DLD1 (cell line): ENCODE data around the gene ACSS1.

ENCODE experiments used
- in situ Hi-C: cut with HindIII; loops from 2 replicates; pipeline ENCODE4 v1.10.0; 2017; ENCODE audit warnings: low sequenced_read_pairs

Gene ACSS1

DNA sequence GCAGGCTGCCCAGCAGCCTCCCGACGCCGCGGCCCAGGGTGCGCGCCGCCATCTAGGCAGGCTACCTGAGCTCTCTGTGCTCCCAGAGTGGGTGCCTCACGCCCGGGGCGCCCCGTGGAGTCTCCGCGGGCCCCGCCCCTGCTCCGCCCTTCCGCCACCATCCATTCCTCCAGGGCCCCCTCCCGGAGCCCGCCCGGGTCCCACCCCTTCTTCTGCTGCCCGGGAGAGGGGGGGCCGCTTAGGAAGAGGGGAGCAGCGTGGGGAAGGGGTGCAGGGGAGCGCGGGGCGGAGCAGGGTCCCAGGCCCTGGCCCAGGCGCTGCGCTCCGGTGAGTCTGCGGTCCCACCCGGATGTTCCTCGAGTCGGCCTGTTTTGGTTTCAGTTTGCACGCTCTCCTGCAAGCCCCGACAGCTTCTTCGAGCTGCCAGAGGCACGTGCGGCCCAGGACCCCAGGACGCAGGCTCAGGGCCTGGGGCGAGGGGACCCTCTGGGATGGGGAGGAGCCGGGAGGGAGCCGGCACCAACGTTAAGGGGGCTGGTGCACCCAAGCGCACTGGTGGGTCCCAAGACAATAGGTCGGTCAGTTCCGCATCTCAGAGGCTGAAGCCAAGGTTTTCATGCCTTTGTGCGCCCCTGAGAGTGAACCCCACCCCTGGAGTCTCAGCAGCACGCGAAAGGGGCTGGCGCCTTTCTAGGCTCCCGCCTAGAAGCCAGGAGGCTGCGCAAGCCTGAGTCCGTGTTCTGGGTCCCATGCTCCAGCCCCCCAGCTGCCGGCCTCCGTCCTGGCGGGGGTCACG is at the start of gene ACSS1:
Gene ACSS1, minus strand, starts transcription at position 89 of the 796 bp plus-strand sequence. Its CDS starts 37 bp downstream, at position 52.
- in situ Hi-C loops: no loop called here

DNA sequence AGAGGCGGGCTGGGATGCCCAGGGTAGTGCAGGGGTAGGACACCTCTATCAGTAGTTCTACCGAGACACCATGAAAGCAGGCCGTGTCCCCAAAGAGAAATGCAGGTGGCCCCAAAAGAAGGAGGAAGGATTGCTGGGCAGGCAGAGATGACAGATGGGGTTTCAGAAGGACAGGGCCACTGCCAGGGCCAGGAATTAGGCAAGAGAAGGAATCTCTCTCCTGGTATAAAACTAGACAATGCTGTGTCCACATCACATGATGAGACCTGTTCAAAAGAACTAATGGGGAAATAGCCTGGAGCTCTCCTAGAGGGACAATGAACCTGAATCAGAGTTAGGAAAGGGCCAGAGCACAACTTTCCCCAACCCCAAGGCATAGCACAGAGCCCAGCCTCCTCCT is 45.6 kb upstream of the ACSS1 start:
- in situ Hi-C loops: no loop called here

DNA sequence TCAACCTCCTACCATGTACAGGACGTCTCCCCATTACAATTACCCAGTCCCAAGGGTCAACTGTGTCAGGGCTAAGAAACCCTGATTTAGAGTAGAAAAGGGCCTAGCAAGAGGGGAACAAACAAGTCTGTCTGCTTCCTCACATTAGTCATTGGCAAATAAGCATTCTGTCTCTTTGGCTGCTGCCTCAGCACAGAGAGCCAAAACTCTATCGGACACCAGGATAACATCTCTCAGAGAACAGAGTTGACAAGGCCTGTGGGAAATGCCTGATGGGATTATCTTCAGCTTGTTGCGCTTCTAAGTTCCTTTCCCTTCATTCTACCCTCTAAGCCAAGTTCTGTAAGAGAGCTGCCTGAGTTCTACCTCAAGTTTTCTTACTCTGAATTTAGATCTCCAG is 43.0 kb upstream of the ACSS1 start:
- in situ Hi-C loops: no loop called here

DNA sequence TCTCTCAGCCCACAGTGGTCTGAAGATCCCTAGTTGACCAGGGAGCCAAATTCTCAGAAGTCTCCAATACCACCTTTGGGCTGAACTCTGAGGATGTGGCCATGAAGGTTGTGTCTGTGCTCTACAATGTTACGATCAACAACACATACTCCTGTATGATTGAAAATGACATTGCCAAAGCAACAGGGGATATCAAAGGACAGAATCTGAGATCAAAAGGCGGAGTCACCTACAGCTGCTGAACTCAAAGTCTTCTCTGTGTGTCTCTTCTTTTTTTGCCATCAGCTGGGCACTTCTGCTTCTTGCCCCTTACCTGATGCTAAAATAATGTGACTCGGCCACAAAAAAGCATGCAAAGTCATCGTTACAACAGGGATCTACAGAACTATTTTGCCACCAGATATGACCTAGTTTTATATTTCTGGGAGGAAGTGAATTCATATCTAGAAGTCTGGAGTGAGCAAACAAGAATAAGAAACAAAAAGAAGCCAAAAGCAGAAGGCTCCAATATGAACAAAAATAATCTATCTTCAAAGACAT is 41.7 kb upstream of the ACSS1 start:
- in situ Hi-C loops: no loop called here

DNA sequence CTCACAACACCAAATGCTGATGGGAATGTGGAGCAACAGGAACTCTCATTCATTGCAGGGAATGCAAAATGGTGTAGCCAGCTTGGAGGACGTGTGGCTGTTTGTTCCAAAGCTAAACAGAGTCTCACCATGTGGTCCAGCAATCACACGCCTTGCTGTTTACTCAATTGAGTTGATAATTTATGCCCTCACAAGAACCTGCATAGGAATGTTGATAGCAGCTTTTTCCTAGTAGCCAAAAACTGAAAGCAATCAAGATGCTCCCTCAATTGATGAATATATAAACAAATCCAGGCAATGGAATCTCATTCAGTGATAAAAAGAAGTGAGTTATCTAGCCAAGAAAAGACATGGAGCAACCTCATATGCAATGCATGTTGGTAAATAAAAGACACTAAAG is 39.6 kb upstream of the ACSS1 start:
- in situ Hi-C loops: no loop called here

DNA sequence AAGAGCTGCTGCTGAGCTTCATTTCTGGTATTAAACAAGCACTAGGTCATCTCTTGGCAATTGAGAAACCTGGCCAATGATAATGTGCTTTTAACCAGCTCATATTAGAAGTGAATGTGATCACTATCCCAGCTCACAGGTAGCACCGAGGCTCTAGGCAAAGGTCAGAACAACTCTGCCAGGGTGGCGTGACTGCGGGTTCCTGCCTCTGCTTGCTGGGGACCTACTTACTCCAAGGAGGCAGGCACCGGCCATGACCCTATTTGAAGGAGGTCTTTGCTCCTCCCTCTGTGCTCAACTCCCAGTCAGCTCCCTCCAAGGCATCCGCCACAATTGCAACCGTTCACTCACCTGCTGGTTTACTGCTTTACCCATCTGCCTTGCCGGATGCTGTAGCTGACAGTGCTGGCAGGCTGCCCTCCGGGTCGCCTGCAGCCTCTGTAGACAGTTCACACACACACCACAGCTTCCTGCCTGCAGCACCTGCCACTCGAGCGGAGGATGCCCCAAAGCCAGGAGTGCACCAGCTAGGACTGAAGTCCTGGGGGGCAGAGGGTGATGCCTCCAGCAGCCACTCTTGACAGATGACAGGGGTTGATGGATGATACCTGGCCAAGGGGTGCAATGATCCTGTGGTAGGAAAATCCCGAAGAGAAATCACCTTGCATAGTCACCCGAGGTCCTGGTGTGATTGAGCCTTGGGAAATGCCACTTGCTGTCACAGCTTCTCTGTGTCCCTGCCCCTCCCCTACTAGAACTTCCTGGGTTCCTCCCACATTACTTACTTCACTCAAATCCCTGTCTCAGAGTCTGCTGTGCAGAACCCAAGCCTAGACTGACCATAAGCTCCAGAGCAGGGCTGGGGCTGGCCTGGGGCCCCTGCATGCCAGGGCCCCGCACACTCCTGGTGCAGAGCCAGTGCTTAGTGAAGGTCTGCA is 32.8 kb upstream of the ACSS1 start:
- in situ Hi-C loops: no loop called here

DNA sequence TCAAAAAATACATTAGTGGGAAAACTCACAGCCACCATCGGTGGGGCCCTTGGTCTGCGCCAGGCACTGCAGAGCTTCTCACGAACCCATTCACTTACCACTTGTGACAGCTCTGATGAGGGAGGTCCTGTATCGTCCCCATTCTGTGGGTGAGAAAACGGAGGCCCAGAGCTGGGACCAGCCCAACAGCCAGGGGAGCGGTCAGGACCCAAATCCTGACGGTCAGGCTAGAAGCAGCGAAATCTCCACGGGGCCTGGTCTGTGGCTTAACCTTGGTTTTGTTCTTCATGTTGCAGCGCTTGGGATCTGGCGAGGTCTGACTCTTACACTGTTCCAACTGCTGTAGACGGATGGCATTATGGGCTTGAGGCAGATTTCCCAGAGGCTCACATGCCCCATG is 31.7 kb upstream of the ACSS1 start:
- in situ Hi-C loops: no loop called here

DNA sequence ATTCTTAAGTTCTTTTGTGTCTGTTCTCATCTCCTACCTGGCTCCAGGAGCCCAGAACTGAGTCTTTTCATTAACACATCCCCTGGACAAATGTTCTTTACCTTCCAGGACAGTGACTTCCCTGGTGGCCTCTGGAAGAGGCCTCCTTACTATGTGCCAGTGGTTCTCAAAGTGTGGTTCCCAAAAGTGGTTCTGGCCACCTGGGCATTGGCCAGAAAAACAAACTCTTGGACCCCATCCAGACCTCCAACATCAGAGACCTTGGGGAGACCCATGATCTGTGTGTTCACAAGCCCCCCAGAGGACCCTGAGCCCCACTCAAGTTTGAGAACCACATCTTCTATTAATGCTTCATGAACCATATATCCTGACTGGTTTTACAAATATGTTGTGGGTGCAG is 31.2 kb upstream of the ACSS1 start:
- in situ Hi-C loops: no loop called here

DNA sequence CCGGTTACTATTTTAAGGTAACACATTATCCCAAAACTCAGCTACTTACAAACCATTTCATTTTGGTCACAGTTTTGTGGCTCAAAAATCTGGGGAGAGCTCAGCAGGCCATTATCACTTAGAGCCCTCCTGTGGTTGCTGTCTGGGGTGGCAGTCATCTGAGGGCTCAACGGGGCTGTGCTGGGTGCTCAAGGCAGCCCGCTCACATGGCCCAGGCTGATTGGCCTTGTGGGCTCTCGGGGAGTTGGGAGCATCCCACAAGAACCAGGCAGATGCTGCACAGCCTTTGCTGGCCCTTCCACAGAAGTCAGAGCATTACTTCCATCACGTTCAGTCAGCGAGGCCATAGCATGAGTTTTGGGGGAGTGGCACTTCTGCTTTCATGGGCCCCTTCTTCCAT is 30.3 kb upstream of the ACSS1 start:
- in situ Hi-C loops: no loop called here

DNA sequence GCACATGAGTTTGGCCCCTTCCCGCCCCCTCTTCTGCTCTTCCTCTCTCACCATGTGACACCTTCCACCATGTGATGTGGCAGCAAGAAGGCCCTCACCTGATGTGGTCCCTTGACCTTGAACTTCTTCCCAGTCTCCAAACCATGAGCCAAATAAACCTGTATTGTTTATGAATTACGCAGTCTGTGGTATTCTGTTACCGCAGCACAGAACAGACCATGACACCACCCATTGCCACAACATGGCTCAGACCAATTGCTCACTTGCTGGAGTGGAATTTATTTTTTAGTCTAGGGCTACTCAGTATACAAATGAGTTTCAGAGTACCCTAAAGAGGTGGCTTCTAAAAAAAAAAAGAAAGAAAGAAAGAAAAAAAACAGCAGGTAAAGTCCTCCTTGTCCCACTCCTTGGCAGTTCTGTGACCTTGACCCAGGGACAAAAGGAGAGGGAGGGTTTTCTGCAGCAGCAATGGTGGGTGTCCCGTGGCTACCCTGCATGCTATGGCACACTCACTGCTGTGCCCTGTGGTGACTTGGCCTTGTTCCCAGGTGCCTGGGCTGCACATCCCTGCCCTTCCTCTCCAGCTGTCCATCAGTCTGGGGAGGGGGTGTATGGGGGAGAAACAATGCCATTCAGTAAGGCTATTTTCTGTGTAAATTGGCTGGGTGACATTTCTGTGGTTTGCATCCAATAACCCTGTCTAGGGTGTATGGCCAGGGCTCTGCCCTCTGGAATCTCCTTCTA is 29.4 kb upstream of the ACSS1 start:
- in situ Hi-C loops: no loop called here

DNA sequence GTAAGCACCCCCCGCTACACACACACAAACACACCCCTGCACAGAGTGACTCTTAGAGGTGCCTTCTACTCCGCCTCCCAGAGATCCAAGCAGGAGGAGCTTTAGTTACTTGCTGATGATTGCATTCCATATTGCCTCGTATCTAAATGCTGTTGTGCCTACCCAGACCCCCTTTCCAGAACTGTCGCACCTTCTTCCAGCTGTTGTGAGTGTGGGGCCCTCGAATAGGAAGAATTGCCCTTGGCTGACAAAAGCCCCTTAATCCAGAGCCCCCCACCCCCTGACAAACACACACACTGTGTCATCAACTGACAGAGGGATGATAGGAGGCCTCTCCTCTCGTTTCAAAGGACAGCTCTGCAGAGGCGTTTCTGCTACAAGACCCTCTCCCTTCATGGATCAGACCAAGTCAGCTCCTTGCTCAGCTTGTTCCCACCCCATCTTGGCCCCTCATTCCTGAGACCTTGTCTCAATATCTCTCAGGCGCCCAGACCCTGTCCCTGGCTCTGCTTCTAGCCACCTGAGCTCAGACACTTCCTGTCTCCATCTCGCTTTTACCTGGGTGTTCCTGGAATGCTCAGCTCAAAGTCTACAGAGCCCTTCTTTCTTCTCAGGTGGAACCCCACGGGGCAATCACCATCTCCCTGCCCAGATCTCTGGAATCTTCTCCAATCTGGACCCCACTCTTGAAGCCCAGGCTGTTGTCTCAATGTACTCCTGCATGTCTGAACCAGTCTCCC is 28.0 kb upstream of the ACSS1 start:
- in situ Hi-C loops: no loop called here

DNA sequence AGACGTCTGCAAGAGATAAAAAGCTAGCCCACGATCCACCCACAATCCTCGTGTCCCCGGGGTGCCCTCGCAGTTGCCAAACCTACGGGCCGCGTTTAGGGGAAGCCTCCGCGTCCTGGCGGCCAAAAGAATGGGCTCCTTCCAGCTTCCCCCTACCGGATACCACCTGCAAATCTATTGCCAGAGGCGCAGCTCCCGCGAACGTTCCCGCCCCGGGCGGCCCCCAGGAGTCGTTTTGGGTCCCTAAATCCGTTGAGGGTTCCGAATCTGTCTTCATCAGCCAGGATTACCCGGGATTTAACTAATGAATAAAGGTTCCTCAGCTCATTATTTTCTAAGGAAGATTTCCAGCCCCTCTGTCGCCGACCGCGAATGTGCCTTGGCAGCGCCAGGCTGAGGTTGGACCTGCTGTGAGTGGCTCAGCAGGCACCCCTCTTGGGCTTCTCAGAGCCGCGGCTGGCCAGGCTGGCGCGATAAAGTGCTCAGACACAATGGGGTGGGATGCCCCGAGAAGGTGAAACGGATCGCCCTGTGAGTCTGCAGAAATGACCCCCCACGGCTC is 26.8 kb upstream of the ACSS1 start:
- in situ Hi-C loops: no loop called here

DNA sequence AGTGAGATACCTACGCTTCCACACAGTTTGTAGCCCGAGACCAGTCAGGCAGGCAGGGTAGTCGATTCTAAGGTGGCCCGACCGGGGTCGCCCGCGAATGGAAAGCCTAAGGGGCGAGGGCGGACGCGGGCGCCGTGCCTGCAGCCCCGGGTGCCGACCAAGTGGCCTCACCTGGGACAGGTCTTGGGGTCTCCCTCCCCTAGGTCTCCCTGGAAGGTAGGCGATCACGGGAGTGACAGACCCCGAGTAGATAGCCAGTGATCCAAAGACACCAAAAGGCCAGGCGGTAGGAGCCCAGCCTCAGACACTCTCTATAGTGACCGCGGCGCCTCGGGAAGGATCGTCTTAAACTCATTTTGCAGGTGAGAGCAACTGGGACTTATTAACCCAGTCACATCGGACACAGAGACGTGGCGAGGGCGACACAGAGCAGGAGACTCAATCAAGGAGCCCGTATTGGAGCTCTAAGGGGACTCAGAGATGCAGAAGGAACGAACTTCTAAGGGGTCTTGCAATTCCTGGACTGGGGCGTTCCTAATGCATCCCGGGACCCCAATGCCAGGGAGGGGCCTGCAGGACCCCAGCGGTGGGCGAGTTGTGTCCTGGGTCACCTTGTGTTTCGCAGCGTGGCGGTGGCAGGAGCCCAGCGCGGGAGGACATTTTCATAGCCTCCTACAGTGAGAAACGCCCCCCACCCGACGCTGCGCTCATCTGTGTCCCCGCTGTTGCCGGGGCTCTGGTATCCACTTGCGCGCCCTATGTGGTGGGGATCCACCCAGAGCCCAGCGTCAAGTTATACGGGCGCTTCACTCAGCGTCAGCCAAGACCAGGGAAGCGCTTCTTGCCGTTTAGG is 26.1 kb upstream of the ACSS1 start:
- in situ Hi-C loops: no loop called here

DNA sequence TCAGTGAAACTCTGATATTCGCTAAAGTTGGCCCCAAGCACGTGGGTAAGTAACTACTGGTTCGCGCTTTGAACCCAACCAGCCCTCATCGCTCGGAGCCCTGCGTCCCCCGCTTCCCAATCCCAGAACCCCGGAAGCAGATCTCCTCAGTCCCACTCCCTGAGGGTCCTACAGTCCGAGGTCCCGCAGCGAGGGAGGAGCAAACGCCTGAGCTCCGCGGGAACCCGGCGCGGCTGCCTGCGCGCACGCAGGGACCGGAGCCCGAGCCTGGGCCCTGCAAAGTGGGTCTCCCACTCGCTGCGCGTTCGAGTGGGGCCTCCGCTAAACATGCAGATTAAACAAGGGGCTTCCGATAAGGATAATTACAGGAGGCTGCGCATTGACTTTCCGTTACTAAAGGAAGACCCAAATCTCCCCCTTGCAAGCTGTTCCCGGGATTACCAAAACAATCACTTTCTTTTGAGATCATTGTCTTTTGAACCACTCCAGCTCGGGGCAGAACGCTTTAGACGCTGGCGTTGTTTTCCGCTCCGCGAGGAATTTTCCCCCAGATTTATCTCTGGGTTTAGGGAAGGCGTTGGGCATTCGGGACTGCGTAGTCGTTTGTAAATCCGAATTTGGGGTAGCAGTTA is 25.3 kb upstream of the ACSS1 start:
- in situ Hi-C loops: no loop called here

DNA sequence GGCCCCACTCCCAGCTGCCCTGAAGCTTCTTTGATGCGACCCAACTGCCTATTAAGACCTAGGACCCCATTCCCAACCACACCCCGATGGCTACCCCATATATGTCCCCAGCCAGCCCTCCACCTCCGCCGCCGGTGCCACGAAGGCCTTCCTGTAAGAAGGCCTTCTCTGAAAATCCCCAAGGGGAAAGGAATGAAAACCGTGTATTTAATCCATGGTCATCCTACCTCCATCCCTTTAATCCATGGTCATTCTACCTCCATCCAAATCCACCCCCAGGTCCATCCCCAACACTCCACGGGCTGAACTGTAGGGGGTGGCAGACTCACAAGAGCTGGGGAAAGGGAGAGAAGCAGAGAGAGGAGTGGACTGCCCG is 24.5 kb upstream of the ACSS1 start:
- in situ Hi-C loops: no loop called here

DNA sequence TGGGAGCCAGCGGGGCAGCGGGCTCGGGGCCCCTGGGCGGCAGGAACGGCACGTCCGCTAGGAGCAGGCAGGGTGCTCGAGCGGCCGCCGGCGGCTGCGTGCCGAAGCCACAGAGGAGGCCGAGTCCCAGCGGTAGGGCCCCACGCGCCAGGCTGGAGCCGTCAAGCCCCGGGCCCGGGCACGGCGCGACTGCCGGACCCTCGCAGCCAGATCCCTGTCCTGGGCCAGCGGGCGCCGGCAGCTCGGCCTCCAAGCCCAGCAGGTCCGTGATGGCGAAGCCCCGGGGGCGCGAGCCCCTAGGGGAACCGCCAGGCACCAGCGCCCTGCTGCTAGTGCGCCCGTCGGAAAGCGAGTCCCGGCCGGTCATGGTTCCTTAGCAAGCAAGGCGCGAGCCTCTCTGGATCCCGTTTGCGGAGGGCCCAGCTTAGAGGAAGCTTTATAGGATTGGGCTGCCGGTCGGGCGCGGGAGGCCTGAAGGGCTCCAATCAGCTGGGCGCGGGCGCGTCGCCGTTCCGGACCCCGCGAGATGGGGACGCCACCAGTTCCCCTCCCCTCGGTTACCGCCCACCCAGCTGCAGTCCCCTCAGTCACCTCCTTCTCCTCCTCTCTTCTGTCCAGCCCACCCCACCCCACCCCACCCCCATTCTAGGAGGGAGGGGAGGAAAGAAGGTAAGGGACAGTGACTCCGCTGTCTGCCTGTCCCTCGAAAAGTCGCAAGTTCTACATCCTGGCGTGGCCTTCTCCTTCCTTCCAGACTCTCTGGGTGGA is 24.0 kb upstream of the ACSS1 start, which contains the start of gene VSX1:
Gene VSX1, minus strand, starts transcription at position 412 of the 768 bp plus-strand sequence. Its CDS starts 45 bp downstream, at position 367.
- in situ Hi-C loops: no loop called here

DNA sequence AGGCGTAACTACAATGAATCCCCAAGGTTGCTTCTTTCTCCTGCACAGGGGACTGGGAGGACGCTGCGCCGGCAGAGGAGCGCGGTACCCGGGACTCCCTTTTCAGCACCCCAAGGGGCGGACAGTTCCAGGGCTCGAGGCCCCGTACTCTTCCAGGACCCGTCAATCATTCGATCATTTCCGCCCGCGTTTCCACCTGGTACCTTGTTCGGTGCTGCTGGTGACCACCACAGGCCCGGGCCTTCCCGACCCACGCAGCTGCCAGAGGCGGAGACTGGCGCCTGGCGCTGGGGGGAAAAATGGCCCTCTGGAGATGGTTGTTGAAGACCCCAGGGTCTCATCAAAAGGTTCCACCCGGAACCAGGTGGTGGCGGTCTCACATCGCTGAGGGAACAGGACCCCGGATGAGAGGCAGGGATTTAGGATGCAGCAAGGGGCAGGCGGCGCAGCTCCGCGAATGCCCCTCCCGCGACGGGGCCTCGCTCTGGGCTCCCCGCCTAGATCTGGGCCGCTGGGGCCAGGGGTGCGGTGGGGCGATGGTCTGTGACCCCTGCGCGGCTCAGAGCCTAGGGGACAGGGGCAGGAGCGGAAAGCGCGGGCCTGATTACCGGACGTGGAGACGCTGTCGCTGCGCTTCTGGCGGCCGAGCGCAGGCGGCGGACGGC is 23.3 kb upstream of the ACSS1 start:
- in situ Hi-C loops: no loop called here
